GM12892 (cell line): ENCODE results near the gene SCAANT1.

Source experiments
- POLR2A ChIP-seq: IDR thresholded peaks from 2 replicates; pipeline ENCODE4 v1.6.1; 2011; ENCODE audit warnings: low read depth, low read length, control low read depth
- POLR2AphosphoS5 ChIP-seq: IDR thresholded peaks from 2 replicates; pipeline ENCODE4 v1.6.1; 2011; ENCODE audit warnings: low read depth, low read length, control low read depth
- TAF1 ChIP-seq: IDR thresholded peaks from 2 replicates; pipeline ENCODE4 v1.6.1; 2011; ENCODE audit warnings: low read depth, mild to moderate bottlenecking, control low read depth, low read length, borderline replicate concordance

GRCh38 chr3:63950698-63951097 is 38.5 kb upstream of the SCAANT1 start:
- no peak for TF ChIP-seq POLR2A
- TF ChIP-seq TAF1 = no peak
- TF ChIP-seq POLR2AphosphoS5 = no peak
